Suppressor macrophage treated with lipopolysaccharide for 1 hour (primary cell): ENCODE data around the gene ISOC2.
"Not testable (repeated sequence)": the region's sequence is repeated elsewhere in the genome, so short reads cannot be mapped to it uniquely, and the experiment has no call there.

Source experiments
- DNase-seq, 3 donors: peaks; one replicate each; pipeline ENCODE4 v3.0.0-alpha.2; 2020 to 2022

ISOC2 gene

GRCh38 chr19:55461259-55461973, at the start of gene ISOC2:
ISOC2 (minus strand) TSS chr19:55461642; CDS start chr19:55456486, 5,156 bp downstream.
- peak; percentile 100 for DNase-seq

- DNase-seq: no peak
Measured at GRCh38 chr19:55508120-55508519, 46.7 kb upstream of the ISOC2 start.

- no peak for DNase-seq
Measured at GRCh38 chr19:55504981-55505380, 43.5 kb upstream of the ISOC2 start.

GRCh38 chr19:55504252-55504603, 42.8 kb upstream of the ISOC2 start:
- no peak for DNase-seq

GRCh38 chr19:55503502-55504251, 42.2 kb upstream of the ISOC2 start:
- DNase-seq: peak; percentile 95 to 97 (median 96)

- no peak for DNase-seq
Measured at GRCh38 chr19:55503157-55503501, 41.7 kb upstream of the ISOC2 start.

- DNase-seq: no peak
Measured at GRCh38 chr19:55502197-55502952, 40.9 kb upstream of the ISOC2 start.

GRCh38 chr19:55500368-55500952, 39.0 kb upstream of the ISOC2 start:
- DNase-seq: no peak

- no peak for DNase-seq
Measured at GRCh38 chr19:55498246-55498840, 36.9 kb upstream of the ISOC2 start.

GRCh38 chr19:55497763-55498162, 36.3 kb upstream of the ISOC2 start:
- DNase-seq: no peak

GRCh38 chr19:55496820-55497219, 35.4 kb upstream of the ISOC2 start:
- DNase-seq: not testable (repeated sequence)

GRCh38 chr19:55495646-55496349, 34.4 kb upstream of the ISOC2 start:
- DNase-seq: no peak

GRCh38 chr19:55494172-55494761, 32.8 kb upstream of the ISOC2 start:
- DNase-seq: peak in 1 of 3 donors; percentile 27

- DNase-seq: no peak
Measured at GRCh38 chr19:55493645-55494171, 32.3 kb upstream of the ISOC2 start.

GRCh38 chr19:55493052-55493644, 31.7 kb upstream of the ISOC2 start:
- no peak for DNase-seq

GRCh38 chr19:55492362-55492944, 31.0 kb upstream of the ISOC2 start:
- DNase-seq: no peak

- peak in 2 of 3 donors; percentile 20 to 27 for DNase-seq
Measured at GRCh38 chr19:55491546-55492360, 30.3 kb upstream of the ISOC2 start.

GRCh38 chr19:55490478-55491432, 29.3 kb upstream of the ISOC2 start:
- no peak for DNase-seq
